GM21619 (cell line): ENCODE measurements around the gene FLVCR1.
A peak's percentile ranks its signal among the peaks of the same experiment; 100 is the strongest.
"Not testable (repeated sequence)": the region's sequence is repeated elsewhere in the genome, so short reads cannot be mapped to it uniquely, and the experiment has no call there.

Experiments used
- ATAC-seq: cut with Tn5 transposase; IDR thresholded peaks from one replicate; pipeline ENCODE4 v1.9.1; 2021; ENCODE audit not compliant: unreplicated experiment

FLVCR1 gene

GRCh38 chr1:212860713-212861581 lies 2.9 kb downstream of the FLVCR1 start:
- no peak for ATAC-seq

DNA sequence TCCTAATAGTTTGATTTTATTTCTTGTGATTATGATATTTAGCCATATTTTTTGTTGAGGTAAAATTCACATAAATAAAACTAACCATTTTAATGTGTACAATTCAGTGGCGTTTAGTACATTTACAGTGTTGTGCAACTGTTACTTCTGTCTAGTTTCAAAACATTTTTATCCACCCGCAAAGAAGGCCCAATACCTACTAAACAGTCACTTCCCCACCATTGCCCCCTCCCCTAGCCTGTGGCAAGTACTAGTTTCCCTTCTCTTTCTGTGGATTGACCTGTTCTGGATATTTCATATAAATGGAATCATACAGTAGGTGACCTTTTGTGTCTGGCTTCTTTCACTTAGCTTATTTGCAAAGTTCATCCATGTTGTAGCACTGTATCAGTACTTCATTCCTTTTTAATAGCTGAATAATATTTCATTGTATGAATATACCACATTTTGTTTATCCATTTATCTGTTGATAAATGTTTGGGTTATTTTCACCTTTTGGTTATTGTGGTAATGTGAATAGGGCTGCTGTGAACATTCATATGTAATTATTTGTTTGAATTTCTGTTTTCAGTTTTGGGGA lies 4.1 kb downstream of the FLVCR1 start:
- ATAC-seq = no peak

DNA sequence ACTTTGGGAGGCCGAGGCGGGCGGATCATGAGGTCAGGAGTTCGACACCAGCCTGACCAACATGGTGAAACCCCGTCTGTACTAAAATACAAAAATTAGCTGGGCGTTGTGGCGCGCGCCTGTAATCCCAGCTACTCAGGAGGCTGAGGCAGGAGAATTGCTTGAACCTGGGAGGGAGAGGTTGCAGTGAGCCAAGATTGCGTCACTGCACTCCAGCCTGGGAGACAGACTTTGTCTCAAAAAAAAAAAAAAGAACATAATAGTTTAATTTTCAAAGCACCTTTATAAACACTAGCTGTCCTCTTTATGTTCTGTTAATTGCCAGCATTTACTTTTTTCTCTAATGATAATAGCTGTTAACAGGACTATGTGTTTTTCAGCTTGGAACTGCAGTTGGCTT lies 5.3 kb downstream of the FLVCR1 start:
- not testable (repeated sequence) for ATAC-seq

DNA sequence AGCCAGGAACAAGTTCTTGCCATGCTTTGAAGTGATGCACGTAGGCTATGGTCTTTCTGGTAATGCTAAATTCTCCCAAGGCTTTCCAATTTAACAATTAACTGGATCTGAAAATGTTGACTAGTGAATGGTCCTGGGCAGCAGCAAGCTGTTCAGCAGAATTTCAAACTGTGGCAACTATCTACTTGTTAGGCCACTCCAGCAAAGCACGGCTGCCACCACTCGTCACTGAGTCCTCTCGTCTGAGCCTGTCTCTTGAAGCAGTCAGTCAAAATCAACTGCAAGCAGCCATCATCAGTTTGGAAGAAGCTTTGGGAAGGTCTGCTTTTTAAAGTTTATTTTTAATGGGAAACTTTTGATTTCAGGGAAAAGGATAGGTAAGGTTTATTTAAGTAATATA lies 6.1 kb downstream of the FLVCR1 start:
- ATAC-seq = no peak

GRCh38 chr1:212867192-212867591 lies 9.1 kb downstream of the FLVCR1 start:
- ATAC-seq = no peak

- no peak for ATAC-seq
Measured at GRCh38 chr1:212871976-212872375, 13.9 kb downstream of the FLVCR1 start.

GRCh38 chr1:212873518-212873917 lies 15.4 kb downstream of the FLVCR1 start:
- ATAC-seq = peak; percentile 84

DNA sequence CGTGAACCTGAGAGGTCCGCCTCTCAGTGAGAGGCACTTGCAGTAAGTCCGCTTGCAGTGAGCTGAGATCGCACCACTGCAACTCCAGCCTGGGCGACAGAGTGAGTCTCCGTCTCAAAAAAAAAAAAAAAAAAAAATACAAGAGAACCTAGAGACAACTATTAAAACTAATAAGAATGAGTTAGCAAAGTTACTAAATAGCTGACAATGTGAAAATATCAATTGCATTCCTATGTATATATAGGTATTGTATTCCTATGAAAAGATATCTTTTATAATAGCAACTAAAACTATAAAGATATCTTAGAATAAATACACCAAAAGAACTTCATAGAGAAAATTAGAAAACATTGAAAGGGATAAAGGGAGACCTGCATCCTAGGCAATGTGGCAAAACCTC lies 20.3 kb downstream of the FLVCR1 start:
- ATAC-seq = no peak

DNA sequence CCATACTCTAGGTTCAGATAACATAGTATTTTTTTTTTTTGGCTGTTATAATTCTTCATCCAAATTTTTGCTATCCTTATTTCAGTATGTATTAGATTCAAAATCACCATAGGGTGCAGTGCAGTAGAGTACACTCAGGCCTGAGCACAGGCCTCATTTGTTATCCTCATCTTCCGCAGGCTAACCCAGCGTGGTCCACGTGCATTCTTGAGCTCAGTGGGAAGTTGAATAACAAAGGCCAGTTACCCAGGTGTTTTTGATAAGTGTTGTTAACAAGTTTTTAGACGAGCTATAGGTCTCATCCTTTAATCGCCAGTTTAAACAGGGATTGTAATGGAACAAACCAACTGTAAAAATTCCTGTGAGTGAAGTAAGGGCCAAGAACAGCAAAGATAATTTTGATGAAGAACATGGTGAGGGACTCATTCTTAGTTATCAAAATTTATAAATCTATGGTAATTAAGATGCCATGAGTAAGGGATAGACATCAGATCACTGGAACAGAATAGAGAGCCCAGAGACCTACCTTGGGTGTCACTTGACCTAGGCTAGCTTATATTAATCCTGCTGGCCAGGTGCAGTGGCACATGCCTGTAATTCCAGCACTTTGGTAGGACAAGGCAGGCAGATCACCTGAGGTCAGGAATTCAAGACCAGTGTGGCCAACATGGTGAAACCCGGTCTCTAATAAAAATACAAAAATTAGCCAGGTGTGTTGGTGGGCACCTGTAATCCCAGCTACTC lies 22.0 kb downstream of the FLVCR1 start:
- ATAC-seq = no peak

DNA sequence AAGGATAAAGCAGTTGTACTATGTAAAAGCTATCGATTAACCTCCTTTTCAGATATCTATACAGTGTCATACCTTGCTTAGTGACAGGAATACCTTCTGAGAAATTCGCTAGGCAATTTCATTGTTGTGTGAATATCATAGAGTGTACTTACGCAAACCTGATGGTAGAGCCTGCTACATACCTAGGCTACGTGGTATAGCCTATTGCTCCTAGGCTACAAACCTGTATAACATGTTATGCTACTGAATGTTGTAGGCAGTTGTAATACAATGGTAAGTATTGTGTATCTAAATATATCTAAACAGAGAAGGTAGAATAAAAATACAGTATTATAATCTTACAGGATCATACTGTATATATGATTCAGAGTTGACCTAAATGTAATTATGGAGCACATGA lies 26.5 kb downstream of the FLVCR1 start:
- no peak for ATAC-seq

GRCh38 chr1:212892108-212892507 lies 34.0 kb downstream of the FLVCR1 start:
- no peak for ATAC-seq

DNA sequence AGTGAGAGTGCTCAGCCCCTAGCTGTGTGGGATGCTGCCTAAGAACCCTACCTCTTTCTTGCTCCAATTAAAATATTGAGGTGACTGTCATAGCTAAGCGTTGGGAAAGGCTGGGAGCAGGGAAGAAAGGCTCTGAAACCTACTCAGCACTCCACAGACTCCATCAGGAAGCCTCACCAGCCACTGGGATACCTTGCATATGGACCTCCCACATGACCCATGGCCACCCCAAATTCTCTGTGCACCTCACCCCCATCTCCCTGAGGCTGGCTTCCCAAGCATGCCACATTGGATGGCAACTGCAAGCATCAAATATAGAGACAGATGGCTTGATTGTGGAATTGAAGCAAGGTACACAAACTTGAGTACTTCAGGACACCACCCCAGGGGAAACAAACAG lies 41.8 kb downstream of the FLVCR1 start:
- no peak for ATAC-seq

GRCh38 chr1:212901290-212901689 lies 43.2 kb downstream of the FLVCR1 start:
- ATAC-seq = no peak

DNA sequence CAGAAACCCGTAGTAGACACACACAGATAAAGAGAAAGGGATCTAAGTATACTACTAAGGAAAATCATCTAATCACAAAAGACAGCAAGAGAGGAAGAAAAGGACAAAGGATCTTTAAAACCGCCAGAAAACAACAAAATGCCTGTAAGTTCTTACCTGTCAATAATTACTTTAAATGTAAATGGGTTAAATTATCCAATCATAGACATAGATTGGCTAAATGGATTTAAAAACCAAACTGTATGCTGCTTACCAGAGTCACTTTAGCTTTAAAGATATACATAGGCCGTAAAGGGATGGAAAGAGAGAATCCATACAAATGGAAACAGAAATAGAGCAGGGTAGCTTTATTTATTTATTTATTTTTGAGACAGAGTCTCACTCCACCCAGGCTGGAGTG lies 44.0 kb downstream of the FLVCR1 start:
- no peak for ATAC-seq

DNA sequence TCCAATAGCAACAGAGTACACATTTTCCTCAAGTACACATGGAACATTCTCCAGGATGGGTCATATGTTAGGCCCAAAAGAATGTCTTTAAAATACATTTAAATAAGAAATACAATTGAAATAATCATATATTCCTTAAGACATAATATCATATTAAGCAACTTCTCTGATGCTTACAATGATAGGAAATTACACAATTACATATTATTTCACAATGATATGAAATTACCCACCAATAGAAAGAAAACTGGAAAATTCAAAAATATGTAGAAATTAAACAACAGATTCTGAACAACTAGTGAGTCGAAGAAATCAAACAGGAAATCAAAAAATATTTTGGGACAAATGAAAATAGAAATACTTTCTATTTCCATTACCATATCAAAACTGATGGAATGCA lies 45.6 kb downstream of the FLVCR1 start:
- no peak for ATAC-seq

DNA sequence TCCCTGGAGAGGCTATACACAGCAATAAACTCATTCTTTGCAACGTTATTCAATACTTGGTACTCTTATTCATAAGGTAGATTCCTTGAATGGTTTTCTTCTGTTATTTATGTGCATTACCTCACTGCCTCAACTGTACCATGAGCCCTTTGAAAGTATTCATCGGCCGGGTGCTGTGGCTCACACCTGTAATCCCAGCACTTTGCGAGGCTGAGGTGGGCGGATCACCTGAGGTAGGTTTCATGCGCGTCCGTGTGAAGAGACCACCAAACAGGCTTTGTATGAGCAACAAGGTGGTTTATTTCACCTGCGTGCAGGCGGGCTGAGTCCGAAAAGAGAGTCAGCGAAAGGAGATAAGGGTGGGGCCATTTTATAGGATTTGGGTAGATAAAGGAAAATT lies 50.0 kb downstream of the FLVCR1 start:
- not testable (repeated sequence) for ATAC-seq

GRCh38 chr1:212908971-212909370 lies 50.9 kb downstream of the FLVCR1 start:
- ATAC-seq = no peak

- no peak for ATAC-seq
Measured at GRCh38 chr1:212909652-212910063, 51.6 kb downstream of the FLVCR1 start.

DNA sequence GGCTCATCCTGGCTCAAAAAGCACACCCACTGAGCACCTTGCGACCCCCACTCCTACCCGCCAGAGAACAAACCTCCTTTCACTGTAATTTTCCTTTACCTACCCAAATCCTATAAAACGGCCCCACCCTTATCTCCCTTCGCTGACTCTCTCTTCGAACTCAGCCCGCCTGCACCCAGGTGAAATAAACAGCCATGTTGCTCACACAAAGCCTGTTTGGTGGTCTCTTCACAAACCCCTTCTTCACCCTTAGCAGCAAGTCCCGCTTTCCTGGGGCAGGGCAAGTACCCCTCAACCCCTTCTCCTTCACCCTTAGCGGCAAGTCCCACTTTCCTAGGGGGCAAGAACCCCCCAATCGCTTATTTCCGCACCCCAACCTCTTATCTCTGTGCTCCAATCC lies 52.1 kb downstream of the FLVCR1 start:
- not testable (repeated sequence) for ATAC-seq

- ATAC-seq = not testable (repeated sequence)
Measured at GRCh38 chr1:212913638-212914037, 55.6 kb downstream of the FLVCR1 start.

DNA sequence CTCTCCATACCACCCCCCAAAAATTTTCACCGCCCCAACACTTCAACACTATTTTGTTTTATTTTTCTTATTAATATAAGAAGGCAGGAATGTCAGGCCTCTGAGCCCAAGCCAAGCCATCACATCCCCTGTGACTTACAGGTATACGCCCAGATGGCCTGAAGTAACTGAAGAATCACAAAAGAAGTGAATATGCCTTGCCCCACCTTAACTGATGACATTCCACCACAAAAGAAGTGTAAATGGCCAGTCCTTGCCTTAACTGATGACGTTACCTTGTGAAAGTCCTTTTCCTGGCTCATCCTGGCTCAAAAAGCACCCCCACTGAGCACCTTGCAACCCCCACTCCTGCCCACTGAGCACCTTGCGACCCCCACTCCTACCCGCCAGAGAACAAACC lies 56.0 kb downstream of the FLVCR1 start:
- not testable (repeated sequence) for ATAC-seq

- ATAC-seq = no peak
Measured at GRCh38 chr1:212914789-212915188, 56.7 kb downstream of the FLVCR1 start.
